Mesenteric fat pad (tissue), 1 donor: ENCODE data around the gene RAI14. TPM values are rescaled to one million over a fixed set of nuclear protein-coding genes. Genes with fewer than 3 reads are reported as not detected.

ENCODE experiments used
- DNase-seq: peaks from one replicate; pipeline ENCODE4 v3.0.0-alpha.2; 2020; ENCODE audit warnings: low spot score
- total RNA-seq: library from RNA; stranded (reverse); fragmentation: NEBNext Ultra II Directional; extraction: Animal tissue kit (Norgen Biotek cat#: 25700); gene quantifications from one replicate; pipeline ENCODE4 v1.2.1, GENCODE V29; 2021
- donor health status: DM: yes; HTN: yes; CAD: no.

Gene RAI14
- total RNA-seq, 1 donor from 2014 or later: 33.7 TPM

DNA sequence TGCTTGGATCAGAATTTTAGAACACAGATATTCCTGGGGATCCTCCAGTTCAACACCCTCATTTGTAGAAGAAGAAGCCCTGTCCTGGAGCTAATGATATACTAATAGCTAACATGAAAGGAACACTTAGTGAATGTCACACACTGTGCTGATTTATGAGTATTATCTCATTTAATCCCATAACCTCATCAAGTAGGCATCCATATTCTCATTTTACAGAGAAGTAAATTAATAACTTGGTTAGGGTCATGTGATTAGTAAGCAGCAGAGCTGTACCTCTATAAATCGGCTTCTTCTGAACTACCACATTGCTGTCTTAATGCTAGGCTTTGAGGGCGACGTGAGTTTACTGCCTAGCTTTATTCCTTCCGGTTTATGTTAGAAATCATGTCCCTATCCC is 188.9 kb downstream of the RAI14 start:
- no peak for DNase-seq

DNA sequence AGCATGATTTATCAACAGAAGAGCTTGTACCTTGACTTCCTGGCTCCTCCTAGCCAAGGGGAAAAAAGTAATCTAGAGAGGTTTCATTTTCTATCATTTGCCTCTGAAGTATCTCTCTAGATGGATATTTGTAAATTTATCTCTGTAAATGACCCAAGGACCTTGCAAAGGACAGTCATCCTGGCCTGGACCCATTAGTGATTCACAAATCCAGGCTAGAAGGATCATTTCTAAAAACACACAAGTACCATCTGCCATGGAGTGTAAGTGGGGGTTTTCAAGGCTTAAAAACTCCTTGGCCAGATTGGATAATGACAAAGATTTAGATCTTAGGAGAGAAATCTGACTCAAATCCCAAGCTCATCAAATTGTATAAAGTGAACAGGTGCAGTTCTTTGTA is 190.9 kb downstream of the RAI14 start:
- DNase-seq: no peak

DNA sequence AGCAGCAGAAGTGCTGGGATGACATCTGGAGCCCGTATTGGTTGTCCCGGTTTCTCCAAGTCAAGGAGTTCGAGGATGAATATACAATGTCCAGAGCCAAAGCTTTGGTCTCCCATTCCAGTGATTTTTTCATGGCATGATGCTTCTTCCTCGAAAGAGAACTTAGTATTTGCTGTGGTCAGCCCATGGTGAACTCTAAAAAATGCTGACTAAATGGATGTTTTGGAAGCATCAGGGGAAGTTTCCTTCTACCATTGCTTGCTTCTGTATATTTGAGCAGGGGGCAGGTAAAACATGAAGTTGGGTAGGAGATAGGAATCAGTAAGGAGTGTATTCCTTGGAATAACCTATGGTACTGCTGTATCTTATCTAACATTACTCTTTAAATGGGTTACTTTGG is 191.4 kb downstream of the RAI14 start:
- DNase-seq: no peak

DNA sequence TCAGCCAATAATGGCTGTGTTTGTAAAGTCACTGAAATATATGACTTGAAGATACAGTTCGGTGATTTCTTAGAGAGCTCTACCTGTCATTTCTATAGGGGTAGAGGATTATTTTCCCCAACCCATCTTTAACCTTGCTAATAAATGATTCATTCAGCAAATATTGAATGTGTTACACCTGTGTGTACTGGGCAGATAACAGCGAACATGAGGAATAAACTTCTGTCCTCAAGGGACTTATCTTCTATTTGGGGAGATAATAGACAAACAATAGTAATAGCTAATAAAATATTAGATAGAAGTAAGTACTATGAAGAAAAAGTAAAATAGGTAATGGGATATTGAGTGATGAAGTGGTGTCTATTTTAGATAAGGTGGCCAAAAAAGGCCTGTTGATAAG is 192.1 kb downstream of the RAI14 start:
- no peak for DNase-seq

DNA sequence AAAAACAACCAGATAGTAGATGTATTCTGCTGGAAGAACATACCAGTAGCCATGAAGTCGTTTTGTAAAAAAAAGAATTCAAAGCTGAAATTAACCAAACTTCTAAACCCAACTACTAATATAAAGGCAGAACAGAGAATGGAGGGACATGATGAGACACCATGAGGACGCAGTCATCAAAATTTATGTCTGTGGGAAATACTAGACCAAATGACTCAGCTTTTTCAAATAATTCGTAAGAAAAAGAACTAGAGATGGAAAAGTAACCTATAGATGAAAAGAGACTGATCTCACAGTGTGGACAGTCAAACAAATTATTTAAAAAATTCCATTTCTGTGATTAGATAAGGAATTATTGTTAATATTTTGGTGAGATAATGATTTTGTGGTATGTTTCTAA is 193.1 kb downstream of the RAI14 start:
- DNase-seq: no peak

DNA sequence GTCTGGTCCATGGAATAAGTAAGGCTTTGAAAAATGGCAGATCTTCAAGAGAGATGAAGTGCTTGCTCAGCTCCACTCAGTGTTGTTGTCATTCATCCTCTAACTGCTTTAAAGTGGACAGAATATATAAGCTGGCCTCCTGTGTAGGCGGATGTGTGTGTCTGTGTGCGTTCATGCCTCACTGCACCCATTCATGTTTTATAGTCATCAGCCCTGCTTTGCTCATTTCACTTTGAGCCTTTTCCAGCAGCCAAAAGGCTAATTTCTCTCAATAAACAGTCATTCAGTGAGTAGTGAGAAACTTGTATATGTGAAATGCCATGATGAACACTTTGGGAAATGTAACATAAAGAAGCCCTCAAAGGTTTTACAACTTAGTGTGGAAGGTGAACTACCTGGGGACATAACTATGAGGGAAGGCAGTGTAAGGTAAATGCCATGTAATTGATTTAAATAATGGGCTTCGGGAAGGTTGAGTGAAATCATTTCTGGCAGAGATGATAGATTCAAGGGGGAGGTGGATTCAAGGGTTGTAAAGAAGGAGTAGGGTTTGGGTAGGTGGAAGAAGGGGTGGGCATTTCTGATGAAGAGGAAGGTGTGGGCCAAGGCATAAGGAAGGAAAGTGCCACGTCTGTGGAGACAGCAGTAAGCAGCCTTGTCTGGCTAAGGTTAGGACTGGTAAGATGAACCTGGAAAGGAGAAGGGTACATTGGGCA is 198.5 kb downstream of the RAI14 start:
- no peak for DNase-seq

DNA sequence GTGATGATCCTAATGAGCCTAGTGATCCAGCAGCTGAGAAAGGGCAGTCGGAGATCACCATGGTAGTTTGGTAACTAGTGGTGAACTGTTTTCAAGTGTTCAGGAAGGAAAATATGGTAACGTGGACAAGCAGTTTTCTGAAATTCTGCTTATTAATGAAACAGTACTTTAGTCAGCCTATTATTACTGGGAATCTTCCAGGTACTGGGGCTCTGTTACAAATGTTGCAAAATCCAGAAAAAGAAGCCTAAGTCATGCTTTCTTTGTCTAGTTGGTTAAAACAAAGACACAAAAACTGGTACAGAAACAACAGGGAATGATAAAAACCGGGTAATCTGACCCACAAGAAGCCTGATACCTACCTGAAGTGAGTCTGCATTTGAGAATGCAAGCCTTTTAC is 201.0 kb downstream of the RAI14 start:
- DNase-seq: no peak

DNA sequence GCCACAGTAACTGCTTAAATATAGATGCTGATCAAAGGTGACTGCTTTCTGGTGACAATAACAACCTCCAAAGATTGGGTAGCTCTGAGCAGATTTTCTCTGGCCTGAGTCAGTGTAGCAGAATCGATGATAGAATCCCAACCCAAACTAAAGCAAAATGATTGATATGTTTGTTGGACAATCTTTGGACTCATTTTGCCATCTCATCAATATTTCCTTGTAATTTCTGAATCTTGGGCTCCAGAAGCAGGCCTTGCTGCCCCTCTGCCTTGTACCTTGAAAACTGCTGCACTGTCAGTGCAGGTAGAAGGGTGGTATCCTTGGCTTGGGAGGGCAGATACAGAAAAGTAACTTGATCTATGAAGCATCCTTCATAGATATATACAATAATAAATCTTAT is 201.8 kb downstream of the RAI14 start:
- DNase-seq: no peak

DNA sequence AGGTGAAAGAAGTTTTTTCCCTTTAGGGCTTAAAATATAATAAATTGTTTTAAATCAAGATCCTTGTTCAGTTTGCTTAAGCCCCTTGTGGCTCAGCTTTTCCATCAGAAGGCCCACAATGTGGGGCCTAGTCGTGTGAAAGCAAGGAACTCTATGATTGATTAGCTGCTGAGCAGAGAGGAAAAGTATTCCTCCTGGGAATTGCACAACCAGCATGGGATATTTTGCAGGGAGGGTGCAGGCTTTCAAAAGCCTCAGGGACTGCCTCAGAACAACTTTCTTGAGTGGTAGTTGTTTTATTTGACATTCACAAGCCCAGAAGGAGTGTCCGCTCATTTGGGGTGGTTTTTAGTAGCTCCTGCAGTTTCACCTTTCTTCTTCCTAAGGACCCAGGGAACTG is 202.7 kb downstream of the RAI14 start:
- no peak for DNase-seq

DNA sequence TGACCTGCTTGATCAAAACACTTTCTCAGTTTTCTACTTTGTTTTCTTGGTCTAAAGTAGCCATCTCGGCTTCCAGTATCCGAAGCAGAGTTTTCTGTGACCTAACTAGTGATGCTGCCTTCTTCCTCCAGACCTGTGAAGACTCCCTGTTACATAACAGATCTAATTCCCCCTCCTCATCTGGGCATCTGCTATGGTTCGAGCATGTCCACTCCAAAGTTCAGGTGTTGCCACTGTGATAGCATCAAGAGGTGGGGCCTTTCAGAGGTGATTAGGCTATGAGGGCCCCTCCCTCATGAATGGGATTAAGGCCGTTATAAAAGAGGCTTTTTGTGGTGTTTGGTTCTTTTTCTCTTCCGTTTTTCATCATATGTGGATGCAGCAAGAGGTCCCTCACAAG is 203.1 kb downstream of the RAI14 start:
- DNase-seq: no peak

DNA sequence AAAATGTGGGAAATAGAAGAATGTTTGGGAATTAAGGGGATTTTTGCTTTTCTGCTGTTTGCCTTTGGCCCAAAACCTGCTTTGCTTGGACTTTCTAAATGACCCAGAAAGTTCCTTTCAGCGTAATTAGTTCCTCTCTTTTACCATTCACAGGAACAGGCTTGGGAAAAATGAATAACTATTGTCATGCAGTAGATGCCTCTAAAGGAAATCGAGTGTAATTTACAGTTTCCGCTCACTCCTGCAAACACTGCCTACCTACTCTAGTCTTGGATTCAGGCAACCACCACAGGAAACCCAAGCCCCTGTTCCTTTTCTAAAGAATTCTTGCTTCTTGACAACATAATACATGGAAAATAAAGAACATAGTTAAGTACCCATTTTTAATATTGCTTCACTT is 207.8 kb downstream of the RAI14 start:
- no peak for DNase-seq

DNA sequence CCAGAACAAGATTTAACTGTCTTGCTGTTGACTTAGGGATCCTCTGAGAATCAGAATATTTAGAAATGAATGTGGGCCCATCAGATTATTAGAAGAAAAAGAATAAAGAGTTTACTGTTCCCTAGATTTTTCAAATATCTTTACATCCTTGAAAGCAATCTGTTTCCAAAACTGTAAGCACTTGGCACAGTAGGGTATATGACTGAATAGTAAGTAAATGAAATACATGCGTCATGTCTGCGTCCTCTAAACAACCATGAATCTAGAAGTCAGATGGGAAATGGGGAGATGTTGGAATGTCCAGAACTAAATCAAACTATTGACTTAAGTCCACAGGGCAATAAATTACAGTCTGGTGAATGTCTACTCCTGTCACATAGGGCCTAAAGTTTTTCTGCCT is 209.0 kb downstream of the RAI14 start:
- no peak for DNase-seq

DNA sequence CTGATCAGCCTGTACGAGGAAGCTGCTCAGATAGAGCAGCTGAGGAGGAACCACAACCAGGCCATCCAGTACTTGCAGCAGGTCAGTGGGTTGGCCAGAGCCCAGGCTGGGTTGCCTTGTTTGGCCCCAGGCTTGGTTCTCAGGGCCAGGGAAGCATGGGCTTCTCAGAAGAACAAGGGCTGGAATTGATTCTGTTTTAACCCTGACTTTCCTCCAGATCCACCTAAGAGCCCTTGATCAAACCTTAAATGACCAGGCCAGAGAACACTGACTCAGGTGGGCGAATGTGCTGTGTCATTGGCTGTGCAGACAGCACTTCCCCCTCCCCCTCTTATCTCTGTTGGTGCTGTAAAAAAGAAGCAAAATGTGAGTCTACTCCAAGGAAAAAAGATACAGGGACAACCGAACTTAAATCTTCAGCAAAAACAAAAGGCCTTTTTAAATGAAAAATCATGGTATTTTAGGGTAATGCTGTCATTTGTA is 210.9 kb downstream of the RAI14 start:
- no peak for DNase-seq

DNA sequence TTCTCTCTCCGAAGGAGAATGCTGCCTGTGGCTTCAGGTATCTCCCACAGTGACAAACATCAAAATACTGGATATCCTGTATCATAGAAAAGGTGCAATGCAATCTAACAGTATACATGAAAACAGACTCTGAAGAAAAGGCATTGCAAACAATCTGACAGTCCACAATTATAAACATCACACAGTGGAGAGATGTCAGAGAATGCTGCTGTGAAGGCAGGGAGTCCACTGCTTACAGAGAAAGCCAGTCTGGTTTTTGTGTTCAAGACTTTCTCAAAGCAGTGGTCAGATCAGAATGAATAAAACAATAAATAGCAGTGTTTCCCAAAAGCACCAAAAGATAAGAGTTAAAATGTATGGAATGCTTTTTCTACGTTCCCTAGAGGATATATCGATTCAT is 211.5 kb downstream of the RAI14 start:
- DNase-seq: no peak

DNA sequence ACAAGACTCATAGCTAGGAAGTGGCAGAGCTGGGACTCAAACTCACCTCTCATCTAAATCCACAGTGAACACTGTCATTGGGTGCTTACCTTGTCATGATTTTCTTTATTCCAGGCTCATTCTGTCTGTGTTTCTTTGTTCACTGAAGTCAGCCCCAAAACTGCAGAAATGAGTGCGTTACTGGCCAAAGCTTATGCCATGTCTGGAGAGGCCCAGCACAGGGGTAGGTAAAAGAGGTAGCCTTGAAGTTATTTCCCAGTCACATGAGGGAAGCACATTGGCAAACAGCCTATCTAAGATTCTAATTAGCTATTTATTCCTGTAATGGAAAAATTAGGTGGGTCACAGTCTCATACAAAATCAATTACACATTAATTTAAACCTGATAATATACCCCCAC is 212.7 kb downstream of the RAI14 start:
- no peak for DNase-seq

DNA sequence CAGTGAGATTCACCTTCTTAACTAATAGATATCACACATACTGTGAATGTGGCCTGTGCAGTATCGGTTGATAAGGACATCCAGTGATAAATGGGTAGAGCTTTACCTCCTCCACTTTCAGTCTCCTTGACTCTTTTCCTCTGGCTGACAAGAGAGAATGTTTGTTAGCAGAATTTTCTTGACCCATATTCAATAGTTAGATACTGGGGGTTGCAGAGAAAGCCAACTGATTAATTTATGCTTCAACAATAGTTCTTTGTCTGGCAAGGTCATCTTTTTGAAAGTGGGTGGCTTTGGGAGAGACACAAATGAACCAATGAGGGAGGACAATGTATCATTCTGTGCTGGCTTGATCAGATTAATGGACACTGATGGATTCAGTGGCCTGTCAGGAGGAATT is 213.1 kb downstream of the RAI14 start:
- no peak for DNase-seq

DNA sequence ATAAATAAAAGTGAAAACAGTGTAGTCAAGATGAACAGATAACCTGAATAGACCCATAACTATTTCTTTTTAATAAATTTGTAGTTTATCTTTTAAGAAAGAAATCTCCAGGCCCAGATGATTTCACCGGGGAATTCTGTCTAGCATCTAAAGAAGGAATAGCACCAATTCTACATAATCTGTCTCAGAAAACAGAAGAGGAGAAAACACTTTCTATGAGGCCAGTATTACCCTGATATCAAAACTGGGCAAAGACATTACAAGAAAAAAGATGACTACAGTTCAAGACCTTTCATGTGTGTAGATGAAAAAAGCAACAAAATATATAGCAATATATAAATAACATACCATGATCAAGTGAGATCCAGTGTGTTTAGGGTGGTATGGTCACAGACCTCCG is 214.3 kb downstream of the RAI14 start:
- no peak for DNase-seq

DNA sequence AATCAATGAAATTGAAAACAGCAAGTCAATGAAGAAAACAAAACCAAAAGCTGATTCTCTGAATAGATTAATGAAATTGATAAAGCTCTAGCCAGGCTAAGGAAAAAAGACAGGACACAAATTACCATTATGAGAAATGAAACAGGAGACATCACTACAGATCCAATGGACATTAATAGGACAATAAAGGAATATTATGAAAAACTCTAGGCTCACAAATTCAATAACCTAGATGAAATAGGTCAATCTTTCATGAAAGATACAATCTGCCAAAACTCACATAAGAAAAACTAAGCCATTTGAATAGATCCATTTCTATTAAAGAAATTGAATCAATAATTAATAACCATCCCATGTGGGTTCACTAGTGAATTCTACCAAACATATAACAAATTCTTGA is 220.1 kb downstream of the RAI14 start:
- no peak for DNase-seq

DNA sequence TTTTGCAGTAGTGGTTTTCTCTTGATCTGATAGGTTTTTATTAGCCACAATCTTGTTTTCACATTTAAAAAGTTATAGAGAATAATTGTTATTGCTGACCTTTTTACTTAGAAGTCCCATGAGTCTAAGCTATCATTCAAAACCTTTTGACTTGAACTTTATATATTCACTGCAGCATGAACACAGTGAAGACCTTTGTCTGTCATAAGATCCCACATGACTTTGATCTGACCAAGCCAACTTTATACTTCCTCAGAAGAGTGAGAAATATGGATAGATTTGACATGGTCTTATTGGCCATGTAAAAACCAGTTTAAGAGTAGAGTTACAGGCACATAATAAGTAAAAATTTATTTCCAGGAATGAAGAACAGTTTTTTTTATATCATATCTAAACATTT is 225.1 kb downstream of the RAI14 start:
- no peak for DNase-seq
